Adrenal gland (tissue), 12 donors: ENCODE results near the gene TNIK. TPM values are rescaled to one million over a fixed set of nuclear protein-coding genes. Genes with fewer than 3 reads are reported as not detected.

Experiments
- DNase-seq, 7 donors: peaks; one replicate each; pipeline ENCODE4 v3.0.0-alpha.2; 2019 to 2020
- H3K27ac ChIP-seq, 5 donors: fragments of 200-600 bp; sonication (generic) in 4 of 5; 1 replicate in 3 of 5; 2 replicates in 2 of 5; pipeline versions ENCODE4 v1.5.1 to v1.8.0; 2016 to 2020; ENCODE audit warnings: mild to moderate bottlenecking in 1 of 5
- H3K27me3 ChIP-seq: fragments of 200-600 bp; 2 replicates; pipeline ENCODE4 v1.8.0; 2021
- H3K36me3 ChIP-seq, 2 donors: fragments of 200-600 bp; replicated peaks in 1 of 2; 1 replicate in 1 of 2; 2 replicates in 1 of 2; pipeline versions ENCODE4 v1.5.1 to v1.8.0; 2018 to 2022
- H3K4me1 ChIP-seq, 2 donors: fragments of 200-600 bp; replicated peaks in 1 of 2; 1 replicate in 1 of 2; 2 replicates in 1 of 2; pipeline versions ENCODE4 v1.5.1 to v1.8.0; 2018 to 2021
- H3K4me3 ChIP-seq, 4 donors: fragments of 200-600 bp; sonication (generic) in 3 of 4; one replicate each; pipeline ENCODE4 v1.5.1; 2016 to 2018
- H3K9me3 ChIP-seq, 3 donors: fragments of 200-600 bp; sonication (generic) in 1 of 3; replicated peaks in 1 of 3; 1 replicate in 2 of 3; 2 replicates in 1 of 3; pipeline versions ENCODE4 v1.5.1 to v1.8.0; 2016 to 2021
- POLR2A ChIP-seq, 2 donors: fragments of 450-650 bp; IDR thresholded peaks; one replicate each; pipeline ENCODE4 v1.6.1; 2017; ENCODE audit warnings: antibody characterized with exemption in 2 of 2, mild to moderate bottlenecking in 2 of 2, moderate library complexity in 1 of 2
- WGBS, 4 donors: extraction: QIAGEN DNeasy Blood & Tissue Kit in 2 of 4; methylation state at CpG; one replicate each; pipeline versions ENCODE4 v1.1.5 to v1.1.7; 2013 to 2017; 5-methylcytosine and 5-hydroxymethylcytosine counted together
- intact Hi-C, 2 donors: fragments of 100-400 bp; cut with DNase I; formaldehyde crosslinking; loops; one replicate each; pipeline versions ENCODE4 v1.14.1 to v1.15.0; 2022 to 2023
- polyA plus RNA-seq, 3 donors: library from polyadenylated mRNA; stranded (reverse); fragments of 200-250 nt in 2 of 3; fragments of 350-450 nt in 1 of 3; fragmentation: Illumina TruSeq in 1 of 3; extraction: RNeasy Lipid Tissue Mini Kit (QIAGEN cat#74804) in 1 of 3; gene quantifications; one replicate each; pipeline ENCODE4 v1.2.3, GENCODE V29; 2013 to 2014
- total RNA-seq, 9 donors: library from RNA; depleted of rRNA in 4 of 9; stranded (reverse); fragments of >200 nt in 4 of 9; fragments of 120-200 nt in 1 of 9; fragmentation: NEBNext Ultra II Directional in 1 of 9; extraction: Animal tissue kit (Norgen Biotek cat#: 25700) in 1 of 9; gene quantifications; one replicate each; pipeline versions ENCODE4 v1.1.0 to v1.2.4, GENCODE V29; 2013 to 2023
- TF ChIP-seq, protein P1 (sequence below), 6 experiments: fragments of 450-650 bp in 4 of 6; fragments of 200-600 bp in 2 of 6; sonication (generic) in 1 of 6; IDR thresholded peaks; 1 replicate in 5 of 6; 2 replicates in 1 of 6; pipeline versions ENCODE4 v1.5.1 to v1.8.0; 2016 to 2021; ENCODE audit warnings: antibody characterized with exemption in 6 of 6, mild to moderate bottlenecking in 2 of 6, moderate library complexity in 1 of 6
- donor health status: healthy with polysubstance abuse.
- donor health status: Bipolar disorder and iron deficiency.
- donor health status: DM: yes; HTN: yes; CAD: no.
- donor health status: DM: no; HTN: no; CAD: no.
- donor health status: DM: no; HTN: no; CAD: no.
- donor health status: DM: yes; HTN: yes; CAD: no.

The TNIK gene
- total and polyA plus RNA-seq, 12 donors = 4.9 to 33.1 (median 10.7) TPM

DNA sequence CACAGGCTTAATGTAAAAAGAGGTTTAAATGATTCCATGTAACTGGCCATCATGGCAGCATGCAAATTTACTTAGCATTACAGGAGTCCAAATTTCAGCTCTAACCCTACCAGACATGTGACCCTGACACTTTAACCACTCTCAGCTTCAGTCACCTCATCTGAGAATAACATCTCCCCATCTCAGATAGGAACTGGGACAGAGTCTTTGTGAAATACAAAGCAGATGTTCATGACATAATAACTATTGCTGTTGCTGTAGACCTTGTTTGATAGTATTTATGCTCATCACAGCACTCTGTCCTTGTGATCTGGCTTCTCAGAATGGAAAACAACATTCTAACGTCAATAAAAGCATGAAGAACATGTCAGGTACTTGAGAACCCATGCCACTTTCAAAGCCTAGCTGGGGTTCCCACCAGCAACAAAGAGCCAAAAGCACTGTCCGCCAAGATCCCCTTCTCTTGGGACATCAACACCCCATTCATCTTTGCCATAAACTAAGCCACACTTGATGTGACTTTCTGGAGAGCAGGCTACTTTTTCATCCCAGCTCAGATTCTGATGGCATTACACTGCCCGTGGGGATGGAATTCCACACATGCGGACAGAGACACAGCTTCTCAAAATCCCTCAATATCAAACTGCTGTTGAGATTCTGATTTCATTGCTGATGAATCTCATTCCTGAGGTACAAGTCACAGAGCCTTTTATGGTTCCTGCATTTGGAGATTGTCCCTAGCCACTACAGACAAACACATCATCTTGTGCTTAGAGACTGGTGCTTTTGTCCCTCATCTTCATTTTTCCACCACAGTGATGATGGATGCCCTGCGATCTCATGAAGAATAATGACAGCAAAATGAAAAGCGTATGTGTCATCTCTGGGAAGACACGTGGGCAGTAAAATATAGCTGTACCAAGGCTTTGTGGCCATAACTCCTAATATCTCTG lies 202.7 kb downstream of the TNIK start:
- 76 to 80% (median 77%) methylated on average over 7 of the region's 7 CpGs for WGBS, 4 donors
- H3K9me3 ChIP-seq = no peaks in the 10 kb centered on the region
- H3K36me3 ChIP-seq = no peaks in the 10 kb centered on the region
- TF ChIP-seq POLR2A (IDR thresholded peaks at IDR 0.05) = no peak
- TF ChIP-seq, protein P1, sequence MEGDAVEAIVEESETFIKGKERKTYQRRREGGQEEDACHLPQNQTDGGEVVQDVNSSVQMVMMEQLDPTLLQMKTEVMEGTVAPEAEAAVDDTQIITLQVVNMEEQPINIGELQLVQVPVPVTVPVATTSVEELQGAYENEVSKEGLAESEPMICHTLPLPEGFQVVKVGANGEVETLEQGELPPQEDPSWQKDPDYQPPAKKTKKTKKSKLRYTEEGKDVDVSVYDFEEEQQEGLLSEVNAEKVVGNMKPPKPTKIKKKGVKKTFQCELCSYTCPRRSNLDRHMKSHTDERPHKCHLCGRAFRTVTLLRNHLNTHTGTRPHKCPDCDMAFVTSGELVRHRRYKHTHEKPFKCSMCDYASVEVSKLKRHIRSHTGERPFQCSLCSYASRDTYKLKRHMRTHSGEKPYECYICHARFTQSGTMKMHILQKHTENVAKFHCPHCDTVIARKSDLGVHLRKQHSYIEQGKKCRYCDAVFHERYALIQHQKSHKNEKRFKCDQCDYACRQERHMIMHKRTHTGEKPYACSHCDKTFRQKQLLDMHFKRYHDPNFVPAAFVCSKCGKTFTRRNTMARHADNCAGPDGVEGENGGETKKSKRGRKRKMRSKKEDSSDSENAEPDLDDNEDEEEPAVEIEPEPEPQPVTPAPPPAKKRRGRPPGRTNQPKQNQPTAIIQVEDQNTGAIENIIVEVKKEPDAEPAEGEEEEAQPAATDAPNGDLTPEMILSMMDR (IDR thresholded peaks at IDR 0.05) = no peak
- H3K27ac ChIP-seq = no peak overlapping the region
- DNase-seq = no peak
- peaks cover 4 to 8% of the 10 kb centered on the region in 2 donors for H3K4me1 ChIP-seq
- H3K27me3 ChIP-seq = no peaks in the 10 kb centered on the region
- H3K4me3 ChIP-seq = no peak overlapping the region
- intact Hi-C loops = no loop called here

DNA sequence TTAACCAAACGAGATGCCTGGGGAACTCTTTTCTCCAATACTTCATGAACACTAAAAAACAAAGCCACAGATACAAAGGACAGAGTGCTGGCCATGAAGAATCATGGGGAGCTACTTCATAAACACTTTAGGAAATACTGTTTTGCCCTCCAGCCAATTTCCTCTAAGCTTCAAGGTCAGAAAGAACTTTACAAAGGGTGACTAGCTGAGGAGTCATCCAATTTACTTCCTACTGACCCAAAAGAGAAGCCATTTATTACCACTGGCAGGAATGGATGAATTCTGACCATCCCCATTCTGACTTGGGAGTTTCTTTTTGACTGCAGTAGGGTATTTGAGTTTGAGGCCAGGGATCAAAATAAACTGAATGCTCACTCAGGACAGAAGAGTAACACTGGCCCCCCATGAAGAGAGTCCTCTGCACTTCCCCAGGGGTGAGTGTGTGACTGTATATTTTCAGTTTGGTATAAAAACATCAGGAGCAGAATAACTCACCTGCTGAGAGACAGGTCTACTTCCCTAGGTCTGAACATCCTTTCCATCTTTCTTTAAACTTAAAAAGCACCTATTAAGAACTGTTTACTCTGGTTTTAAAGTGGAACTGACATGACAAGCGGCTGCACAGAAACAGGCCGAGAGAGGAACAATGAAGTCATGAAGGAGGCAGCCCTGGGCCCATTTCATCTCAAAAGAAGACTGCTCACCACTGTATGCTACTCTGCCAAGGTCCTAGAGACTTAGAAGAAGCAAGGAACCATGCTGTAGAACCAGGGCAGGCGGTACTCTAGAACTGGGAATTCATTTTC lies 203.6 kb downstream of the TNIK start:
- TF ChIP-seq POLR2A (IDR thresholded peaks at IDR 0.05) = no peak
- TF ChIP-seq, protein P1 (IDR thresholded peaks at IDR 0.05) = no peak
- 89 to 93% (median 91%) methylated on average over 4 of the region's 4 CpGs for WGBS, 4 donors
- intact Hi-C loops = no loop called here
- H3K9me3 ChIP-seq = no peaks in the 10 kb centered on the region
- H3K36me3 ChIP-seq = no peaks in the 10 kb centered on the region
- H3K4me3 ChIP-seq = no peak overlapping the region
- no peaks in the 10 kb centered on the region for H3K27me3 ChIP-seq
- H3K27ac ChIP-seq = no peak overlapping the region
- H3K4me1 ChIP-seq = peaks cover 4 to 8% of the 10 kb centered on the region in 2 donors
- DNase-seq = no peak

DNA sequence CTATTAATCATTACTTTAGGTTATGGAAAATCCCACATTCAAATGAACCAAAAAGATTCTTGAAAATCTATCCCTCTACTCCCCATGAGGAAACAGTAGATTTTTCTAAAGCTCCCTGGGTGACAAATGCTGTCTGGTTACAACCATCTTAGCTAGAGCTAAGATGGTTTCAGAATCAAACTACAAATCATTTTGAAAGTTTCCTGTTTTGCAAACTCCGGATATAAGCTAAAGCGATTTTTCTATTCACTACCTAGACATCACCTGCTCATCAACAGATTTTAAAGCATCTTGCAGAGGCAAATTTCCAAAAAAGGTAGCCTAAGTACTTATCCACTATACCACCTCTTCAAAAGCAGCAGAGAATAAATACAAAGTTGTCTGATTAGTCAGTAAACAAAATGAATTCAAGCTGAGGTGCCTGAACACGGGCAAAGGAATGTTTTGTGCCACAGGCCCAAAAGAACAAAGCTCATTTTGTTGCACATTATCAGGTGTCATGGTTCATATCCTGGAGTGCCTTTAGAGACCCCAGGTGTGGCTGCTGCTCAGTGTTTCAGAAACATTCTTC lies 204.9 kb downstream of the TNIK start:
- no peak overlapping the region for H3K4me3 ChIP-seq
- no peaks in the 10 kb centered on the region for H3K36me3 ChIP-seq
- intact Hi-C loops = no loop called here
- no peaks in the 10 kb centered on the region for H3K27me3 ChIP-seq
- peaks cover 4 to 8% of the 10 kb centered on the region in 2 donors for H3K4me1 ChIP-seq
- no peak overlapping the region for H3K27ac ChIP-seq
- no peak for DNase-seq
- TF ChIP-seq, protein P1 (IDR thresholded peaks at IDR 0.05) = no peak
- no peak for TF ChIP-seq POLR2A (IDR thresholded peaks at IDR 0.05)
- no peaks in the 10 kb centered on the region for H3K9me3 ChIP-seq
- WGBS, 4 donors = 57 to 79% (median 72%) methylated on average over 3 of the region's 3 CpGs

DNA sequence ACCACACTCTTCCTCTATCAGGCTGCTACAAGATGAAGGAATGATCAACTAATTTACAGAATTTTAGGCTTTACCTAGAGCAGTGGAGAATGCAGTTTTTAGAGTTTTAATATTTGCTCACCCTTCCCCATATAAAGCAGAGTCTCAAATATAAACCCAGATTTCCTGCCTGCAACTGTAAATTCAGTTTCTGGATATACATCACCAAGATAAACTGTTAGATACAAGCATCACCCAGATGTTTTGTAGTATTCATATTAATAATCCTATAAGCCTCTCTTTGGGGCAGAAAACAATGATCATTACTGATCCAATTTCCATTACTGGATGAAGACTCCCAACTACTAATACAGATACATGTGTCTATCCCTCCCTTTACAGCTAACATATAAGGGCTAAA lies 205.9 kb downstream of the TNIK start:
- H3K9me3 ChIP-seq = no peaks in the 10 kb centered on the region
- intact Hi-C loops = no loop called here

More for the DNA sequence above, 205.9 kb downstream of the TNIK start:
- H3K27me3 ChIP-seq = no peaks in the 10 kb centered on the region
- peaks cover 4 to 8% of the 10 kb centered on the region in 2 donors for H3K4me1 ChIP-seq
- no peak for DNase-seq
- TF ChIP-seq POLR2A (IDR thresholded peaks at IDR 0.05) = no peak
- no peak overlapping the region for H3K4me3 ChIP-seq
- no peaks in the 10 kb centered on the region for H3K36me3 ChIP-seq
- H3K27ac ChIP-seq = no peak overlapping the region
